Vagina (tissue), 2 donors: Measurements from ENCODE around the gene ATP11A.

ENCODE experiments used
- CTCF ChIP-seq, 3 experiments: fragments of 450-650 bp in 2 of 3; fragments of 200-600 bp in 1 of 3; sonication (generic) in 1 of 3; IDR thresholded peaks; one replicate each; pipeline ENCODE4 v1.5.1; 2017 to 2019; ENCODE audit warnings: antibody characterized with exemption in 3 of 3, mild to moderate bottlenecking in 2 of 3, moderate library complexity in 2 of 3
- POLR2A ChIP-seq, 2 donors: fragments of 450-650 bp; IDR thresholded peaks; one replicate each; pipeline ENCODE4 v1.6.1; 2017; ENCODE audit warnings: antibody characterized with exemption in 2 of 2, mild to moderate bottlenecking in 2 of 2, moderate library complexity in 2 of 2

GRCh38 chr13:112653071-112653470 is 36.8 kb upstream of the ATP11A start:
- TF ChIP-seq POLR2A (IDR thresholded peaks at IDR 0.05), result no peak
- TF ChIP-seq CTCF (IDR thresholded peaks at IDR 0.05), result no peak
